ENCODE measurements around the gene C15orf40. TPM values are rescaled to one million over a fixed set of nuclear protein-coding genes. Genes with fewer than 3 reads are reported as not detected.

C15orf40 gene
- total and polyA plus RNA-seq, 2 of the 13 experiments (the other 11 are each of a cell fraction or from before 2014, with no cell fraction given): 24.0 to 26.3 TPM

- TF ChIP-seq FOXJ3 (CRISPR knock-in tag; IDR thresholded peaks at IDR 0.05; ENCODE audit: borderline replicate concordance) (no peak), ZBTB39 (CRISPR knock-in tag; IDR thresholded peaks at IDR 0.05) (peak; percentile 8; the same call in 1 of the 2 replicates), STAT5B (CRISPR knock-in tag; IDR thresholded peaks at IDR 0.05) (no peak), ZNF557 (CRISPR knock-in tag; IDR thresholded peaks at IDR 0.05) (no peak), ZNF12 (CRISPR knock-in tag; IDR thresholded peaks at IDR 0.05) (no peak), EZH2 (conservative IDR thresholded peaks at IDR 0.05; ENCODE audit: low read depth, low read length) (no peak), ZNF331 (CRISPR knock-in tag; IDR thresholded peaks at IDR 0.05) (peak; percentile 27; the same call in 1 of the 2 replicates), KLF12 (CRISPR knock-in tag; IDR thresholded peaks at IDR 0.05; ENCODE audit: borderline replicate concordance) (no peak), ZNF224 (CRISPR knock-in tag; IDR thresholded peaks at IDR 0.05) (no peak), ZNF501 (CRISPR knock-in tag; IDR thresholded peaks at IDR 0.05) (no peak), CHD2 (IDR thresholded peaks at IDR 0.05; ENCODE audit: low read depth, low read length) (no peak), ZNF44 (CRISPR knock-in tag; IDR thresholded peaks at IDR 0.05) (no peak), NR1H2 (CRISPR knock-in tag; IDR thresholded peaks at IDR 0.05; ENCODE audit: borderline replicate concordance, low read depth) (no peak), XRCC5 (optimal IDR thresholded peaks at IDR 0.05; ENCODE audit: low read length) (peak; percentile 45), ARNTL (CRISPR knock-in tag; IDR thresholded peaks at IDR 0.05) (no peak), ATF7 (IDR thresholded peaks at IDR 0.05) (no peak), ATF7 (CRISPR knock-in tag; IDR thresholded peaks at IDR 0.05) (no peak), NFE2L2 (IDR thresholded peaks at IDR 0.05; ENCODE audit: low read length) (no peak), SNAI1 (CRISPR knock-in tag; IDR thresholded peaks at IDR 0.05; ENCODE audit: borderline replicate concordance) (no peak), ZSCAN29 (CRISPR knock-in tag; conservative IDR thresholded peaks at IDR 0.05) (no peak), ZNF414 (CRISPR knock-in tag; IDR thresholded peaks at IDR 0.05) (no peak), MZF1 (CRISPR knock-in tag; IDR thresholded peaks at IDR 0.05; ENCODE audit: borderline replicate concordance) (no peak), TOPORS (CRISPR knock-in tag; IDR thresholded peaks at IDR 0.05) (no peak), ARNT (IDR thresholded peaks at IDR 0.05) (no peak), KDM3A (CRISPR knock-in tag; IDR thresholded peaks at IDR 0.05; ENCODE audit: low read depth) (no peak), CTCF (CRISPR knock-in tag; IDR thresholded peaks at IDR 0.05) (peak; percentile 86), ZBTB1 (CRISPR knock-in tag; IDR thresholded peaks at IDR 0.05; ENCODE audit: borderline replicate concordance) (no peak), ZNF615 (CRISPR knock-in tag; IDR thresholded peaks at IDR 0.05; ENCODE audit: borderline replicate concordance) (0 out of 2 replicates have a peak, but pooled peaks have one; percentile 14)
These were observed 649 bp downstream of the C15orf40 start (continued) for GRCh38 chr15:83010709-83011270.

Data from HepG2 (cell line).